ENCODE measurements around the gene KNDC1.

The KNDC1 gene

GRCh38 chr10:133131053-133131452 is 29.0 kb upstream of the KNDC1 start:
- Histone ChIP-seq H4K20me1 (ENCODE audit: insufficient read depth, low read length) (no peaks in the 10 kb centered on the region), H3K4me3 (ENCODE audit: low read depth, low read length, poor library complexity, severe bottlenecking) (no peak overlapping the region), H3F3A (ENCODE audit: insufficient read depth, low read length) (no peaks in the 10 kb centered on the region), H3K27me3 (ENCODE audit: insufficient read depth, low read length) (no peaks in the 10 kb centered on the region), H2AFZ (ENCODE audit: low read length) (no peak overlapping the region), H3K9me3 (ENCODE audit: low read length) (no peaks in the 10 kb centered on the region), H3K9ac (ENCODE audit: low read length) (no peak overlapping the region), H3K9me2 (ENCODE audit: low read depth, low read length) (no peaks in the 10 kb centered on the region), H3K36me3 (ENCODE audit: insufficient read depth, low read length) (no peaks in the 10 kb centered on the region), H3K79me2 (ENCODE audit: insufficient read depth, low read length) (no peaks in the 10 kb centered on the region), H3K27ac (ENCODE audit: low read depth, low read length, poor library complexity, severe bottlenecking) (no peak overlapping the region), H3K4me1 (ENCODE audit: insufficient read depth, low read length, severe bottlenecking) (no peaks in the 10 kb centered on the region), H3K4me2 (ENCODE audit: low read length) (no peak overlapping the region)
- TF ChIP-seq CTCF (IDR thresholded peaks at IDR 0.05; ENCODE audit: low read length) (no peak), EZH2 (IDR thresholded peaks at IDR 0.05; ENCODE audit: borderline replicate concordance, low read length) (no peak)

- no peaks in the 10 kb centered on the region for H4K20me1 ChIP-seq (ENCODE audit: insufficient read depth, low read length)
- no peaks in the 10 kb centered on the region for H3K79me2 ChIP-seq (ENCODE audit: insufficient read depth, low read length)
- TF ChIP-seq EZH2 (IDR thresholded peaks at IDR 0.05; ENCODE audit: borderline replicate concordance, low read length) (no peak), CTCF (IDR thresholded peaks at IDR 0.05; ENCODE audit: low read length) (no peak)
- H3F3A ChIP-seq (ENCODE audit: insufficient read depth, low read length) = no peaks in the 10 kb centered on the region
- H3K27me3 ChIP-seq (ENCODE audit: insufficient read depth, low read length) = no peaks in the 10 kb centered on the region
- H3K4me1 ChIP-seq (ENCODE audit: insufficient read depth, low read length, severe bottlenecking) = no peaks in the 10 kb centered on the region
- H3K27ac ChIP-seq (ENCODE audit: low read depth, low read length, poor library complexity, severe bottlenecking) = no peak overlapping the region
- no peak overlapping the region for H3K4me2 ChIP-seq (ENCODE audit: low read length)
- H2AFZ ChIP-seq (ENCODE audit: low read length) = no peak overlapping the region
- no peaks in the 10 kb centered on the region for H3K9me2 ChIP-seq (ENCODE audit: low read depth, low read length)
- H3K9ac ChIP-seq (ENCODE audit: low read length) = no peak overlapping the region
- no peaks in the 10 kb centered on the region for H3K36me3 ChIP-seq (ENCODE audit: insufficient read depth, low read length)
- H3K4me3 ChIP-seq (ENCODE audit: low read depth, low read length, poor library complexity, severe bottlenecking) = no peak overlapping the region
- no peaks in the 10 kb centered on the region for H3K9me3 ChIP-seq (ENCODE audit: low read length)
Measured at GRCh38 chr10:133131734-133132472, 28.1 kb upstream of the KNDC1 start.

GRCh38 chr10:133132473-133133291 is 27.3 kb upstream of the KNDC1 start:
- H3K9ac ChIP-seq (ENCODE audit: low read length) = no peak overlapping the region
- no peak overlapping the region for H3K4me2 ChIP-seq (ENCODE audit: low read length)

More at GRCh38 chr10:133132473-133133291, 27.3 kb upstream of the KNDC1 start:
- H3K27me3 ChIP-seq (ENCODE audit: insufficient read depth, low read length) = no peaks in the 10 kb centered on the region
- no peaks in the 10 kb centered on the region for H4K20me1 ChIP-seq (ENCODE audit: insufficient read depth, low read length)
- no peak overlapping the region for H3K27ac ChIP-seq (ENCODE audit: low read depth, low read length, poor library complexity, severe bottlenecking)
- H3K9me3 ChIP-seq (ENCODE audit: low read length) = no peaks in the 10 kb centered on the region
- no peaks in the 10 kb centered on the region for H3K9me2 ChIP-seq (ENCODE audit: low read depth, low read length)
- no peak overlapping the region for H2AFZ ChIP-seq (ENCODE audit: low read length)
- no peaks in the 10 kb centered on the region for H3K4me1 ChIP-seq (ENCODE audit: insufficient read depth, low read length, severe bottlenecking)
- TF ChIP-seq EZH2 (IDR thresholded peaks at IDR 0.05; ENCODE audit: borderline replicate concordance, low read length) (no peak), CTCF (IDR thresholded peaks at IDR 0.05; ENCODE audit: low read length) (no peak)
- H3K36me3 ChIP-seq (ENCODE audit: insufficient read depth, low read length) = no peaks in the 10 kb centered on the region
- H3K4me3 ChIP-seq (ENCODE audit: low read depth, low read length, poor library complexity, severe bottlenecking) = no peak overlapping the region
- no peaks in the 10 kb centered on the region for H3F3A ChIP-seq (ENCODE audit: insufficient read depth, low read length)
- no peaks in the 10 kb centered on the region for H3K79me2 ChIP-seq (ENCODE audit: insufficient read depth, low read length)
